ENCODE data around the gene GMIP.

- no peak for TF ChIP-seq CTCF (IDR thresholded peaks at IDR 0.05)
- no peak for TF ChIP-seq POLR2A (IDR thresholded peaks at IDR 0.05)
Measured at GRCh38 chr19:19591133-19591825, 52.2 kb downstream of the GMIP start.

Measured in testis (tissue), 2 donors.